ENCODE results near the gene COPS3.

Gene COPS3

DNA sequence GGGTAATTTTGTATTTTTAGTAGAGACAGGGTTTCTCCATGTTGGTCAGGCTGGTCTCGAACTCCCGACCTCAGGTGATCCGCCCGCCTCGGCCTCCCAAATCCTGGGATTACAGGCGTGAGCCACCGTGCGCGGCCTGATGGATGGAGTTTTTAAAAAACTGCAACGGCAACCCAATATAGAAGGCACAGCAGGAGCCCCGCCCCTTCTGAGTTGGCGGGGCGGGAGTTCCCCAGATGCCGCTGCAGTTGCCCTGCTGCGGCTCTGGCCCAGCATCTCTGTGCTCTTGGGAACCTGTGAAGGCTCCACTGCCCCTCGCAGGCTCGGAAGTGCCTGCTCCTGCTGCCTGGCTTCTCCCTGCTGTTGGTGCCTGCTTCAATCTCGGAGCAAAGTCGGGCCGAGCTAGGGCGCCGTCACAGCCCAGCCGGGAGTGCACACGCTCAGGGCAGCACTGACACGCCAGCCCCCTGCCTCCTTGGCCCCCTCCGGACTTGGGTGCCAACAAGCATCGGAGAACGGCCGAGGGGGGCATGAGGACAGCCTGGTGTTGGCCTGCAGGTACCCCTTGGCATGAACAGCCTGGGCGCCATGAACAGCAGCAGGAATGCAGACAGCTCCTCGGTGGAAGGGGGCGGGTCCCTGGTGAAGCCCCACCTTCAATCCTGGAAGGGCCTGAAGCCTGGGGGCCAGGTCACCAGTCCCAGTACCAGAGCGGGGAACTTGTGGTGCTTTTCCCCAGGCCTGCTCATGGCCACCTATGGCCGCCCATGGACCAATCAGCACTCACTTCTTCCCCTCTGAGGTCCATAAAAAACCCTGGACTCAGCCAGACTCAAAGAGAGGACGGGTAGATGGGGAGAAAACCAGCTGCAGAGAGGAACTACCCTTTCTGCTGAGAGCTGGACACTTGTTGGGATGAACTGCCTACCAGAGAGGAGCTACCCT is 19.9 kb upstream of the COPS3 start:
- H3K4me1 ChIP-seq (ENCODE audit: insufficient read depth, insufficient read length), result peaks cover 3% of the 10 kb centered on the region
- H3K27me3 ChIP-seq (ENCODE audit: insufficient read depth, insufficient read length), result peaks cover 10% of the 10 kb centered on the region
- peak; percentile 66 for DNase-seq (ENCODE audit: low read depth, low spot score)
- H3K9me3 ChIP-seq (ENCODE audit: insufficient read depth, low read length), result no peaks in the 10 kb centered on the region
- no peaks in the 10 kb centered on the region for H3K36me3 ChIP-seq (ENCODE audit: insufficient read depth, insufficient read length, low read length)
- no peak for TF ChIP-seq ZNF274 (IDR thresholded peaks at IDR 0.05; ENCODE audit: low read depth, low read length)
- TF ChIP-seq SUZ12 (IDR thresholded peaks at IDR 0.05; ENCODE audit: extremely low read depth, insufficient read depth, insufficient read length), result no peak
- TF ChIP-seq YY1 (IDR thresholded peaks at IDR 0.05; ENCODE audit: insufficient read depth, insufficient read length), result no peak
- H3K4me3 ChIP-seq (ENCODE audit: insufficient read length, low read depth), result peak overlapping the region; percentile 82
- peak overlapping the region; percentile 83 for H3K9ac ChIP-seq (ENCODE audit: insufficient read length, low read depth)

GRCh38 chr17:17298108-17298507 is 17.1 kb upstream of the COPS3 start:
- H3K4me3 ChIP-seq (ENCODE audit: insufficient read length, low read depth), result no peak overlapping the region
- no peaks in the 10 kb centered on the region for H3K27me3 ChIP-seq (ENCODE audit: insufficient read depth, insufficient read length)
- no peak overlapping the region for H3K9ac ChIP-seq (ENCODE audit: insufficient read length, low read depth)
- no peaks in the 10 kb centered on the region for H3K4me1 ChIP-seq (ENCODE audit: insufficient read depth, insufficient read length)
- no peak for DNase-seq (ENCODE audit: low read depth, low spot score)
- H3K9me3 ChIP-seq (ENCODE audit: insufficient read depth, low read length), result no peaks in the 10 kb centered on the region
- no peak for TF ChIP-seq YY1 (IDR thresholded peaks at IDR 0.05; ENCODE audit: insufficient read depth, insufficient read length)
- H3K36me3 ChIP-seq (ENCODE audit: insufficient read depth, insufficient read length, low read length), result no peaks in the 10 kb centered on the region

DNA sequence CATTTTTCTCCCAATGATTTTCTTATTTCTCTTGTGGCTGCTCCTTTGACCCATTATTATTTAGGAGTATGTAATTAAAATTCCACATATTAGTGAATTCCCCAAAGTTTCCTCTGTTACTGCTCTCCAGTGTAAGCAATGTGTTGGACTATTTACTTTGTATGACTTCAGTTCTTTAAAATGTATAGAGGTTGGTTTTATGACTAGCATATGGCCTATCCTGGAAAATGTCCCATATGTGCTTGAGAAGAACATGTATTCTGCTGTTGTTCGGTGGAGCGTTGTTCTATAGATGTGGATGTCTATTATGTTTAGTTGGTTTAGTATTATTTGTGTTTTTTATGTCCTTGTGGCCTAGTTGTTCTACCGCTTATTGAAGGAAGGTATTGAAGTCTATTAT is 16.2 kb upstream of the COPS3 start:
- Histone ChIP-seq H3K36me3 (ENCODE audit: insufficient read depth, insufficient read length, low read length) (no peaks in the 10 kb centered on the region), H3K27me3 (ENCODE audit: insufficient read depth, insufficient read length) (no peaks in the 10 kb centered on the region), H3K9ac (ENCODE audit: insufficient read length, low read depth) (no peak overlapping the region), H3K4me3 (ENCODE audit: insufficient read length, low read depth) (no peak overlapping the region), H3K4me1 (ENCODE audit: insufficient read depth, insufficient read length) (no peaks in the 10 kb centered on the region), H3K9me3 (ENCODE audit: insufficient read depth, low read length) (no peaks in the 10 kb centered on the region)
- DNase-seq (ENCODE audit: low read depth, low spot score), result no peak
- TF ChIP-seq SUZ12 (IDR thresholded peaks at IDR 0.05; ENCODE audit: extremely low read depth, insufficient read depth, insufficient read length), result no peak
- TF ChIP-seq YY1 (IDR thresholded peaks at IDR 0.05; ENCODE audit: insufficient read depth, insufficient read length), result no peak
- TF ChIP-seq ZNF274 (IDR thresholded peaks at IDR 0.05; ENCODE audit: low read depth, low read length), result no peak

DNA sequence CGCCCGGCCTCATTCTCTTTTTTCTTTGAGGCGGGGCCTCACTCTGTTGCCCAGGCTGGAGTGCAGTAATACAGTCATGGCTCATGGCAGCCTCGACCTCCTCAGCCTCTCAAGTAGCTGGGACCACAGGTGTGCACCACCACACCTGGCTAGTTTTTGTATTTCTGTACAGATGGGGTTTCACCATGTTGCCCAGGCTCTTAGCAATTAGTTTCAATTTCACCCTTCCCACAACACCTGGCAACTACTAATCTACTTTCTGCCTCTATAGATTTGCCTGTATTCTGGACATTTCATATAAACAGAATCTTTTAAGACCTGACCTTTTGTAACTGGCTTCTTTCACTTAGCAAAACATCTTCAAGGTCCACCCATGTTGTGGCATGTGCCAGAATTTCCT is 14.1 kb upstream of the COPS3 start:
- no peak overlapping the region for H3K9ac ChIP-seq (ENCODE audit: insufficient read length, low read depth)
- DNase-seq (ENCODE audit: low read depth, low spot score), result no peak
- no peaks in the 10 kb centered on the region for H3K36me3 ChIP-seq (ENCODE audit: insufficient read depth, insufficient read length, low read length)
- no peak overlapping the region for H3K4me3 ChIP-seq (ENCODE audit: insufficient read length, low read depth)
- no peaks in the 10 kb centered on the region for H3K9me3 ChIP-seq (ENCODE audit: insufficient read depth, low read length)
- H3K27me3 ChIP-seq (ENCODE audit: insufficient read depth, insufficient read length), result no peaks in the 10 kb centered on the region
- H3K4me1 ChIP-seq (ENCODE audit: insufficient read depth, insufficient read length), result no peaks in the 10 kb centered on the region
- no peak for TF ChIP-seq ZNF274 (IDR thresholded peaks at IDR 0.05; ENCODE audit: low read depth, low read length)
- no peak for TF ChIP-seq YY1 (IDR thresholded peaks at IDR 0.05; ENCODE audit: insufficient read depth, insufficient read length)
- TF ChIP-seq SUZ12 (IDR thresholded peaks at IDR 0.05; ENCODE audit: extremely low read depth, insufficient read depth, insufficient read length), result no peak

GRCh38 chr17:17289701-17290100 is 8.7 kb upstream of the COPS3 start:
- DNase-seq (ENCODE audit: low read depth, low spot score), result no peak
- no peaks in the 10 kb centered on the region for H3K4me1 ChIP-seq (ENCODE audit: insufficient read depth, insufficient read length)
- no peaks in the 10 kb centered on the region for H3K36me3 ChIP-seq (ENCODE audit: insufficient read depth, insufficient read length, low read length)
- no peaks in the 10 kb centered on the region for H3K27me3 ChIP-seq (ENCODE audit: insufficient read depth, insufficient read length)
- TF ChIP-seq SUZ12 (IDR thresholded peaks at IDR 0.05; ENCODE audit: extremely low read depth, insufficient read depth, insufficient read length) (no peak), ZNF274 (IDR thresholded peaks at IDR 0.05; ENCODE audit: low read depth, low read length) (no peak), YY1 (IDR thresholded peaks at IDR 0.05; ENCODE audit: insufficient read depth, insufficient read length) (no peak)
- no peaks in the 10 kb centered on the region for H3K9me3 ChIP-seq (ENCODE audit: insufficient read depth, low read length)
- no peak overlapping the region for H3K9ac ChIP-seq (ENCODE audit: insufficient read length, low read depth)
- H3K4me3 ChIP-seq (ENCODE audit: insufficient read length, low read depth), result no peak overlapping the region

DNA sequence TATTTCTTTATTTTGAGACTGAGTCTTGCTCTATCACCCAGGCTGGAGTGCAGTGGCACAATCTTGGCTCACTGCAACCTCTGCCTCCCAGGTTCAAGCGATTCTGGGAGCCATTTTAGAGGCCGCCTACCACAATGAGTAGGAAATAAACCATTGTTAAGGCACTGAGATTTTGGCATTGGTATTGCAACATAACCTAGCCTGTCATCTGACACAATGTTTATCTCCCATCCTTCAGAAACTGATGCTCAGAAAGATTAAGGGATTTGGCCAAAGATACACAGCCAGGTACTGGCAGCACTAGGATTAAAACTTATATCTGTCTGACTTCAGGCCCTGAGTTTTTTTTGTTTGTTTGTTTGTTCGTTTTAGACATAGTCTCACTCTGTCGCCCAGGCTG is 8.0 kb upstream of the COPS3 start:
- H3K4me3 ChIP-seq (ENCODE audit: insufficient read length, low read depth), result no peak overlapping the region
- no peak for TF ChIP-seq SUZ12 (IDR thresholded peaks at IDR 0.05; ENCODE audit: extremely low read depth, insufficient read depth, insufficient read length)
- no peak for TF ChIP-seq YY1 (IDR thresholded peaks at IDR 0.05; ENCODE audit: insufficient read depth, insufficient read length)
- TF ChIP-seq ZNF274 (IDR thresholded peaks at IDR 0.05; ENCODE audit: low read depth, low read length), result no peak
- no peak for DNase-seq (ENCODE audit: low read depth, low spot score)
- no peak overlapping the region for H3K9ac ChIP-seq (ENCODE audit: insufficient read length, low read depth)
- no peaks in the 10 kb centered on the region for H3K4me1 ChIP-seq (ENCODE audit: insufficient read depth, insufficient read length)
- no peaks in the 10 kb centered on the region for H3K36me3 ChIP-seq (ENCODE audit: insufficient read depth, insufficient read length, low read length)
- H3K27me3 ChIP-seq (ENCODE audit: insufficient read depth, insufficient read length), result no peaks in the 10 kb centered on the region
- no peaks in the 10 kb centered on the region for H3K9me3 ChIP-seq (ENCODE audit: insufficient read depth, low read length)

- H3K4me3 ChIP-seq (ENCODE audit: insufficient read length, low read depth), result no peak overlapping the region
- no peak for DNase-seq (ENCODE audit: low read depth, low spot score)
- H3K27me3 ChIP-seq (ENCODE audit: insufficient read depth, insufficient read length), result no peaks in the 10 kb centered on the region
- H3K4me1 ChIP-seq (ENCODE audit: insufficient read depth, insufficient read length), result no peaks in the 10 kb centered on the region
- no peaks in the 10 kb centered on the region for H3K36me3 ChIP-seq (ENCODE audit: insufficient read depth, insufficient read length, low read length)
- TF ChIP-seq YY1 (IDR thresholded peaks at IDR 0.05; ENCODE audit: insufficient read depth, insufficient read length) (no peak), SUZ12 (IDR thresholded peaks at IDR 0.05; ENCODE audit: extremely low read depth, insufficient read depth, insufficient read length) (no peak), ZNF274 (IDR thresholded peaks at IDR 0.05; ENCODE audit: low read depth, low read length) (no peak)
- no peak overlapping the region for H3K9ac ChIP-seq (ENCODE audit: insufficient read length, low read depth)
- H3K9me3 ChIP-seq (ENCODE audit: insufficient read depth, low read length), result no peaks in the 10 kb centered on the region
These were observed 4.9 kb upstream of the COPS3 start for GRCh38 chr17:17285951-17286350.
